Esophagus (tissue), 2 donors: ENCODE measurements around the gene CYP26B1. TPM values are rescaled to one million over a fixed set of nuclear protein-coding genes. Genes with fewer than 3 reads are reported as not detected.

Source experiments
- H3K27ac ChIP-seq, 2 donors: one replicate each; pipeline ENCODE4 v1.5.1; 2013; ENCODE audit warnings: low read depth in 2 of 2, mild to moderate bottlenecking in 2 of 2, inconsistent platforms in 1 of 2, low read length in 1 of 2, moderate library complexity in 1 of 2
- H3K27me3 ChIP-seq, 2 donors: one replicate each; pipeline ENCODE4 v1.6.1; 2013; ENCODE audit warnings: low read length in 2 of 2, control low read depth in 1 of 2, mild to moderate bottlenecking in 1 of 2; ENCODE audit not compliant: insufficient read depth in 2 of 2, control insufficient read depth in 1 of 2
- H3K36me3 ChIP-seq, 2 donors: one replicate each; pipeline ENCODE4 v1.6.1; 2013; ENCODE audit warnings: low read length in 1 of 2; ENCODE audit not compliant: control insufficient read depth in 2 of 2, insufficient read depth in 2 of 2
- H3K4me1 ChIP-seq, 2 donors: one replicate each; pipeline ENCODE4 v1.6.1; 2013; ENCODE audit warnings: low read length in 1 of 2; ENCODE audit not compliant: control insufficient read depth in 2 of 2, insufficient read depth in 2 of 2
- H3K4me3 ChIP-seq, 2 donors: one replicate each; pipeline ENCODE4 v1.5.1; 2013; ENCODE audit warnings: low read length in 2 of 2, mild to moderate bottlenecking in 2 of 2, low read depth in 1 of 2, moderate library complexity in 1 of 2
- H3K9me3 ChIP-seq, 2 donors: one replicate each; pipeline ENCODE4 v1.6.1; 2013; ENCODE audit warnings: mild to moderate bottlenecking in 2 of 2, low read depth in 1 of 2, low read length in 1 of 2, moderate library complexity in 1 of 2; ENCODE audit not compliant: control insufficient read depth in 2 of 2, insufficient read depth in 1 of 2
- WGBS, 2 donors: extraction: QIAGEN DNeasy Blood & Tissue Kit; methylation state at CpG; one replicate each; pipeline ENCODE4 v1.1.7; 2013; 5-methylcytosine and 5-hydroxymethylcytosine counted together
- polyA plus RNA-seq, 2 donors: library from polyadenylated mRNA; stranded (reverse); fragments of 200-250 nt; gene quantifications; one replicate each; pipeline ENCODE4 v1.2.3, GENCODE V29; 2013
- donor health status: healthy with polysubstance abuse.
- donor health status: Bipolar disorder and iron deficiency.

The CYP26B1 gene
- polyA plus RNA-seq, 2 donors = 1.7 to 2.2 TPM

- H3K36me3 ChIP-seq = no peaks in the 10 kb centered on the region
- H3K4me3 ChIP-seq = no peak overlapping the region
- H3K27me3 ChIP-seq = no peaks in the 10 kb centered on the region
- no peaks in the 10 kb centered on the region for H3K9me3 ChIP-seq
- no peak overlapping the region for H3K27ac ChIP-seq
- H3K4me1 ChIP-seq = no peaks in the 10 kb centered on the region
- WGBS, 2 donors = 69 to 81% methylated on average over 2 of the region's 2 CpGs
Measured at GRCh38 chr2:72156872-72157271, 9.2 kb upstream of the CYP26B1 start.

GRCh38 chr2:72155737-72156136 lies 8.1 kb upstream of the CYP26B1 start:
- 82 to 91% methylated on average over 5 of the region's 5 CpGs for WGBS, 2 donors
- Histone ChIP-seq H3K9me3 (no peaks in the 10 kb centered on the region), H3K27me3 (no peaks in the 10 kb centered on the region), H3K27ac (no peak overlapping the region), H3K36me3 (no peaks in the 10 kb centered on the region), H3K4me1 (no peaks in the 10 kb centered on the region), H3K4me3 (no peak overlapping the region)

- H3K36me3 ChIP-seq = no peaks in the 10 kb centered on the region
- H3K4me1 ChIP-seq = no peaks in the 10 kb centered on the region
- H3K27ac ChIP-seq = no peak overlapping the region
- H3K27me3 ChIP-seq = no peaks in the 10 kb centered on the region
- 70 to 76% methylated on average over 3 of the region's 3 CpGs for WGBS, 2 donors
- H3K4me3 ChIP-seq = no peak overlapping the region
- H3K9me3 ChIP-seq = no peaks in the 10 kb centered on the region
Measured at GRCh38 chr2:72155151-72155550, 7.5 kb upstream of the CYP26B1 start.

- Histone ChIP-seq H3K4me3 (no peak overlapping the region), H3K36me3 (no peaks in the 10 kb centered on the region), H3K27ac (no peak overlapping the region), H3K9me3 (no peaks in the 10 kb centered on the region), H3K4me1 (peaks cover 0 to 1% of the 10 kb centered on the region in 2 donors), H3K27me3 (no peaks in the 10 kb centered on the region)
- 79 to 80% methylated on average over 16 of the region's 16 CpGs for WGBS, 2 donors
Measured at GRCh38 chr2:72154386-72154975, 6.8 kb upstream of the CYP26B1 start.

- H3K27me3 ChIP-seq = no peaks in the 10 kb centered on the region
- peaks cover 0 to 4% of the 10 kb centered on the region in 2 donors for H3K4me1 ChIP-seq
- H3K9me3 ChIP-seq = no peaks in the 10 kb centered on the region
- no peak overlapping the region for H3K27ac ChIP-seq
- H3K4me3 ChIP-seq = no peak overlapping the region
- no peaks in the 10 kb centered on the region for H3K36me3 ChIP-seq
- WGBS, 2 donors = 87 to 93% methylated on average over 5 of the region's 5 CpGs
Measured at GRCh38 chr2:72153924-72154323, 6.3 kb upstream of the CYP26B1 start.

GRCh38 chr2:72153026-72153791 lies 5.5 kb upstream of the CYP26B1 start:
- no peaks in the 10 kb centered on the region for H3K27me3 ChIP-seq
- no peak overlapping the region for H3K27ac ChIP-seq
- no peaks in the 10 kb centered on the region for H3K36me3 ChIP-seq
- H3K9me3 ChIP-seq = no peaks in the 10 kb centered on the region
- H3K4me3 ChIP-seq = no peak overlapping the region
- peaks cover 0 to 4% of the 10 kb centered on the region in 2 donors for H3K4me1 ChIP-seq
- WGBS, 2 donors = 78 to 82% methylated on average over 16 to 18 of the region's 18 CpGs

- no peaks in the 10 kb centered on the region for H3K9me3 ChIP-seq
- WGBS, 2 donors = 68 to 75% methylated on average over 2 of the region's 2 CpGs
- no peak overlapping the region for H3K27ac ChIP-seq
- peaks cover 4 to 15% of the 10 kb centered on the region in 2 donors for H3K4me1 ChIP-seq
- no peaks in the 10 kb centered on the region for H3K36me3 ChIP-seq
- H3K27me3 ChIP-seq = peaks cover 0 to 13% of the 10 kb centered on the region in 2 donors
- H3K4me3 ChIP-seq = no peak overlapping the region
Measured at GRCh38 chr2:72150861-72151356, 3.2 kb upstream of the CYP26B1 start.

GRCh38 chr2:72150157-72150860 lies 2.6 kb upstream of the CYP26B1 start:
- no peaks in the 10 kb centered on the region for H3K36me3 ChIP-seq
- 4 to 6% methylated on average over 28 of the region's 28 CpGs for whole genome bisulfite sequencing, 2 donors
- no peaks in the 10 kb centered on the region for H3K9me3 ChIP-seq
- peaks cover 4 to 15% of the 10 kb centered on the region in 2 donors for H3K4me1 ChIP-seq
- H3K27ac ChIP-seq = no peak overlapping the region
- H3K27me3 ChIP-seq = peaks cover 0 to 16% of the 10 kb centered on the region in 2 donors
- peak overlapping the region; percentile 38 to 62 for H3K4me3 ChIP-seq

- peaks cover 0 to 19% of the 10 kb centered on the region in 2 donors for H3K27me3 ChIP-seq
- no peak overlapping the region for H3K27ac ChIP-seq
- H3K9me3 ChIP-seq = no peaks in the 10 kb centered on the region
- 2% methylated on average over 45 of the region's 45 CpGs for WGBS, 2 donors
- peak overlapping the region; percentile 38 to 62 for H3K4me3 ChIP-seq
- H3K4me1 ChIP-seq = peaks cover 4 to 15% of the 10 kb centered on the region in 2 donors
- H3K36me3 ChIP-seq = no peaks in the 10 kb centered on the region
Measured at GRCh38 chr2:72149556-72150156, 2.0 kb upstream of the CYP26B1 start.
